Activated CD4-positive, CD25-positive, alpha-beta regulatory T cell (primary cell): ENCODE results near the gene ARFIP1.
"Not testable (repeated sequence)": the region's sequence is repeated elsewhere in the genome, so short reads cannot be mapped to it uniquely, and the experiment has no call there.

Source experiments
- DNase-seq, 4 experiments: peaks; one replicate each; lab custom pipeline; 2025; lab: John Stamatoyannopoulos, UW

ARFIP1 gene, protein sequence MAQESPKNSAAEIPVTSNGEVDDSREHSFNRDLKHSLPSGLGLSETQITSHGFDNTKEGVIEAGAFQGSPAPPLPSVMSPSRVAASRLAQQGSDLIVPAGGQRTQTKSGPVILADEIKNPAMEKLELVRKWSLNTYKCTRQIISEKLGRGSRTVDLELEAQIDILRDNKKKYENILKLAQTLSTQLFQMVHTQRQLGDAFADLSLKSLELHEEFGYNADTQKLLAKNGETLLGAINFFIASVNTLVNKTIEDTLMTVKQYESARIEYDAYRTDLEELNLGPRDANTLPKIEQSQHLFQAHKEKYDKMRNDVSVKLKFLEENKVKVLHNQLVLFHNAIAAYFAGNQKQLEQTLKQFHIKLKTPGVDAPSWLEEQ

DNA sequence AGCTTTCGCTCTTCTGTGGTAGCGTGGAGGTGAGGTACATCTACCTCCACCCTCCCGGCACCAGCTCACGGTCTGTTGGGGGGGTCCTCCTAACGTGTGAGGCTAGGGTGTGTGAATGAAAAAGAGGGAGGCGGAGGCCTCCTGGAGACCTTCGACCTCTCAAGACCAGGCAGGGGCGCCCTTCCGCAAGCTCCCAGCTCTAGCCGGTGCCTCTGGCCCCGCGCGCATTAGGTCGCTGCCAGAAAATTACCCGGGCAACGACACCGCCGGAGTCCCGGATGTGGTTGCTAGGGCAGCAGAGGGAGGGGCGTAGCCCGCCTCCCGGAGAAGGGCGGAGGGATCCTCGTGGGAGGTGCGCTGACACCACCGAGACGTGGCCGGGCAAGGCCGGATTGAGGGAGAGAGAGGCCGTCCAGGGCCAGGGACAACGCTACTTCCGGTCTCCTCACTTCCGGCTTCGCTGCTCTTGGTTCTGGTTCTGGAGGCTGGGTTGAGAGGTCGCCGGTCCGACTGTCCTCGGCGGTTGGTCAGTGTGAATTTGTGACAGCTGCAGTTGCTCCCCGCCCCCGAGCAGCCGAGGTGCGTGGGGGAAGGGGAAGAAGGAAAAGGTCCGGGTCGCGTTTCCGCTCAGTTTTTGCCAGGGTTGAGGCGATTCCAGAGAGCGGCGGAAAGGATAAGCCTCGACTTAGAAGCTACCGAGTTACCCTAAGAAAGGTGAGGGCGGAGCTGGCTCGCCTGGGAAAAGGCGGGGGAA is at the start of gene ARFIP1, which contains the start of gene TIGD4:
Gene ARFIP1, plus strand, starts transcription at position 442 of the 754 bp plus-strand sequence. CDS start 49,680 bp downstream, outside the sequence.
Gene TIGD4, minus strand, starts transcription at position 218 of the 754 bp plus-strand sequence. CDS start 8,726 bp downstream, outside the sequence.
- peak; percentile 85 to 89 (median 86) for DNase-seq

DNA sequence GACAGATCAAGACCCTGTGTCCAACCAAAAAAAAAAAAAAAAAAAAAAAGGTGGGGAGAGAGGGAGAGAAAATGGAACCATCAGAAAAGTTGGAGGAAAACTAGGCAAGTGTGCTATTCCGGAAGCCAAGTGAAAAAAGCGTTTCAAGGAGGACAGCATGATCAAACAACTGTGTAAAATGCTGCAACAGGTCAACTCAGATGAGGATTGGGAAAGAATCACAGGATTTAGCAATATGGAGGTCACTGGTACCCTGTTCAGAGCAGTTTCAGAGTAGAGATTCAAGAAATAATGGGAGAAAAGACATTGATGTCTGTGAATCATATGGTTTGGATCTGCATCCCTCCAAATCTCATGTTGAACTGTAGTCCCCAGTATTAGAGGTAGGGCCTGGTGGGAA is 47.8 kb upstream of the ARFIP1 start:
- DNase-seq, result no peak

DNA sequence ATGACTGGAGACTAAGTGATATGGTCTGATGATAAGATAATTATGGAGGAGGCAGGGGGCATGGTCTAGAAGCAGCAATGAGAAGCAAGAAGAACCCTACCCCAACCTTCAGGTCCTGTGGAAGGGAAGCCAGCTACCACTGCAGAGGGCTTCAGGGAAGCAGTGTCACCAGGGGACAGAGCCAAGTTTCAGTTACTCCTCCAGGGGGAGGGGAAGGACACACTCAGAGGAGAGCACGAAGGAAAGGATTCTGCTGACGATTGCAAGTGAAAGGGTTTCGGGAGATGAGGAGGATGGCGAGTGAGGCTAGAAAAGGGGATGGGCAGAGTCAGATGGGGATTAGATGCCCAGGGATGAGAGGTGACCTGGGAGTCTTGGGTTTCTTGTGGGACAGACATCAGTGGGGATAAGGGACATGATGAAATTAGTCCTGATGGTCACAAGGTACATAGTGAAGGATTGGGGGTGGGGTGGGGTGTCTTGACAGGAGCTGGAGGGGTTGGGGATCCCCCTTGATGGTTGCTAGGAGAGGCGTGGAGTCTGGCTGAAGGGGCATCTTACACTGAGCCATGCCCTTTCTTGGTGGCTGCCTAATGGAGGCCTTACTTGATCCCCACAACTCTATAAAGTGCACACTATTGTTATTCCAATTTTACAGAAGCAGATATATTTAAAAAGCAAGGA is 45.6 kb upstream of the ARFIP1 start:
- DNase-seq, result no peak

DNA sequence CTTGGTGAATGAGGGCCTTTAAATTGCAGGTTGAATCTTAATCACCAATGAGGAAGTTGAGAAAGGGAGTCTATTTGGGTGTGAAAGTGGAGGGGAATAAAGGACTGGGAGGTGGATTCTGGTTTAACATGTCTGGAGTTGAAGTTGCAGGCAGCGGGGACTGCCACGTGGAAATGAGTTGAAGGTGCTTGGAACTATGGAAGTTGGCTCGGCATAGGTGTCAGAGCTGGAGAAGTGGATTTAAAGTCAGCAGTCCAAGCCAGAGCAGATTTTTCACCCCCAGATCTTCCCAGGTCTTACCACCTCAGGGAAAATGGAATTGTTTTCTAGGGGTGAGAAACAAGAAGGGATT is 45.1 kb upstream of the ARFIP1 start:
- DNase-seq, result no peak

DNA sequence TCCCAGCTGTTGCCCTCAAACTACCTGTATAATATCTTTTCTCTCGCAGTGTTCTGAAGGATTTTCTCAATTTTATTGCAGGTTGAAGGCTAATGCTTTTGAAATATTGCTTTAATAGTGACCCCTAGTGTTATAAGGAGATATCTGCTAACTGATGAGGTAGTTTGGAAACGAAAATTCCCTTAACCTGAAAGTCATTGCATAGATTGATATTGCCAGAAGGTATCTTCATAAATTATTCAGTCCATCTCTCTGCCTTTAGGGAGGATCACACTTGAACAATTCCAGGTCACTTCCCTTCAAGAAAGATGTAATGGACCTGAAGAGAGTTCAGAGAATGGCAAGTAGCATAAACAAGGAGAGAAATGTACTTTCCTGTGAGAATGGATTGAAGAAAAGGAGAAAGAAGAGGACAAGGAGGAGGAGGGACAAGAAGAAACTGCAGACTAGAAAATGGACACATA is 44.3 kb upstream of the ARFIP1 start:
- DNase-seq, result no peak

- DNase-seq, result no peak
Observed at GRCh38 chr4:152735906-152736305, 43.8 kb upstream of the ARFIP1 start.

DNA sequence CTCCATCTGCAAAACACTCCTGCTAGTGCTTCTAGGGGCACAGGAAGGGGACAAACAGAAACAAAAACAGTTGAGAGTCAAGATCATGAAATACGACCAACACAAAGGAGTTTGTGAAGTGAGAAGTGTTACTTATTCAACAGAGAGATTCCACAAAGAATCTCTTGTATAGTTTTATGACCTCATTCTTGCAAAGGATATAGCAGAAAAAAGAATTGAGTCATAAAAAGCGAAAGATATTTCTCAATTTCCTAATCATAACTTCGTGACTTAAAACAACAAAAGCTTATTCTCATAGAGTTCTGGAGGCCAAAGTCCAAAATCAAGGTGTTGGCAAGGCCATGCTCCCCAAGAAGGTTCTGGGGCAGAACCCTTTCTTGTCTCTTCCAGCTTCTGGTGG is 40.9 kb upstream of the ARFIP1 start:
- no peak for DNase-seq

GRCh38 chr4:152747444-152747843 is 32.3 kb upstream of the ARFIP1 start:
- DNase-seq, result no peak

DNA sequence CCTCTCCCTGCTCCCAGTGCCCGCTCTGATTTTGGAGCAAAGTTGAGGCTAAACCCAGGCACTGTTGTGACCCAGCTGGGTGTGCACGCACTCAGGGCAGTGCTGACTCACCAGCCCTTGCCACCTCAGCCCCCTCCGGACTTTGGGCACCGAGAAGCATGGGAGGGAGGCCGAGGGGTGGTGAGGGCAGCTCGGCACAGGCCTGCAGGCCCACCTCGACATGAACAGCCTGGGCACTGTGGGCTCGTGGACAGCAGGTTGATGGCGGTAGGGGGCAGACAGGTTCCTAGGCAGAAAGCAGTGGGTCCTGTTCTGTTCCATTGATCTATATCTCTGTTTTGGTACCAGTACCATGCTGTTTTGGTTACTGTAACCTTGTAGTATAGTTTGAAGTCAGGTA is 31.1 kb upstream of the ARFIP1 start:
- no peak for DNase-seq

- no peak for DNase-seq
Observed at GRCh38 chr4:152763796-152764195, 16.0 kb upstream of the ARFIP1 start.

- not testable (repeated sequence) for DNase-seq
Observed at GRCh38 chr4:152765069-152765737, 14.6 kb upstream of the ARFIP1 start.

DNA sequence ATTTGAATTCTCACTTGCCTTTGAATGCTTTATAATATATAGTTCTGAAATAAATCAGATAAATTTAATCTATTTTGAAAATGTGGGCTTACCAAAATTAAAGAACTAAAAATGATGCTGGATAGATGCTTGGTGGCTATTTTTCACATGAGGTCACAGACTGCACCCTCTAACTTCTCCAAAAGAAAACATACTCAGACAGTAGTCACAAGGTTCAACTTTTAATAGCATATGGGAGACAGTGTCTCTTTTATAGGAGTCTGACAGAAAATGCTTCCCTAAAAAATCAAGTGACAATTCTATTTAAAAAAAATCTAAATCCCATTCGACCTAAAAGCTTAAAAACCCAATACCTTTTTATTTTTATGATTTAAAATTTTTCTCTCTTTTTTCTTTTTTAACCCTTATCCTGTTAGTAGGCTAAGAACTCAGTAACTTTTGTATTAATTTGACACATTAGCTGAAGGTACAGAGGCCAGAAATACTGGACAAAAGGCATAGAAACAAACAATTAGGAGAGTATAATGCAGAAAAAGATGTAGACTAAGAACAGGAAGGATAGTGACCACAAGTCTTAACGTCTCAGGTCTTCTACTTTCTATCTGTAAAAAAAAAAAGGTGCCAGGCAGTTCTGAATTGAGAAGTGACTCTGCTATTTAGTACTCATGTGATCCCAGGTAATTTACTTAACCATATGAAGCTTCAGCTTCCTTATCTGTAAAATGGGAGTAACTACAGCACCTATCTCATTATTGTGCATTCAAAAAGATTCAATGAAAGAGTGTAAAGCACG is 7.8 kb upstream of the ARFIP1 start:
- DNase-seq, result no peak

DNA sequence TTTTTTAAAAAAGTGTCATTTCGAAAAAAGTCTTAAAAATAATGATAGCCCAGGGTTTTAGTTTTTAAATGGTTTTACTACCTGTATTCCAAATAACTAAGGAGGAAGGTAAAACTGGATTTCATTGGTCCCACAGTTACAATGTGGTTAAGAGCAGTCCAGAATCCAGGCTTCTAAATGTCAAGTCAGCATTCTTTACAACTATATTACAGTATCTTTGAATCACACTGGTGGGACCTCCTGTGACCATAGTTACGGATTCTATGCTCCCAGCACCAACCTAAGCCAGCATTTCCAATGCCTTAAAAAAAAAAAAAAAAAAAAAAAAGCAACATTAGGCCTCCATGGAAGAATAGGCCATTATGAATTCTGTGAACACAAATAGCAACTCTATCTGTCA is 6.4 kb upstream of the ARFIP1 start:
- DNase-seq, result no peak

GRCh38 chr4:152773953-152774352 is 5.8 kb upstream of the ARFIP1 start:
- no peak for DNase-seq

- no peak for DNase-seq
Observed at GRCh38 chr4:152776352-152776751, 3.4 kb upstream of the ARFIP1 start.

DNA sequence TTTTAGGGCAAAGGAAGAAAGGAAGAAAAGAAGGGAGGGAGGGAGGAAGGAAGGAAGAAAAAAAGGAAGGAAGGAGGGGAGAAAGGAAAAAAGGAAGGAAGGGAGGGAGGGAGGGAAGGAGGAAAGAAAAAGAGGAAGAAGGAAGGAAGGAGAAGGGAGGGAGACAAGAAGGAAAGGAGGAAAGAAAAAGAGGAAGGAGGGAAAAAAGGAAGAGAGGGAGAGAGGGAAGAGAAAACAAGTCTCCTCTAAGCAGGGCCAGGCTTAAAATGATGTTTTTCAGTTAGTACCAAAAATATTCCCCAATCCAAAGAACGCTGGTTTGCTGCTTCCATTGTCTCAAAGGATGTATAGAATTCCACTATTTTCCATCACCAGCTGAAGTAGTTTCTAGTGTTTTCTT is 2.3 kb upstream of the ARFIP1 start:
- no peak for DNase-seq

GRCh38 chr4:152778656-152779512 is 870 bp upstream of the ARFIP1 start:
- DNase-seq, result peak in 1 of 4 experiments; percentile 11

- no peak for DNase-seq
Observed at GRCh38 chr4:152780267-152780778, 569 bp downstream of the ARFIP1 start.

GRCh38 chr4:152784490-152785350 is 5.0 kb downstream of the ARFIP1 start:
- DNase-seq, result no peak
